Breast epithelium (tissue), 3 donors: ENCODE measurements around the gene KIF17.

Source experiments
- POLR2A ChIP-seq: fragments of 450-650 bp; IDR thresholded peaks from one replicate; pipeline ENCODE4 v1.6.1; 2016; ENCODE audit warnings: antibody characterized with exemption, mild to moderate bottlenecking, moderate library complexity
- POLR2AphosphoS5 ChIP-seq, 3 donors: sonication (generic); formaldehyde crosslinking; IDR thresholded peaks; one replicate each; pipeline ENCODE4 v1.6.1; 2017; ENCODE audit warnings: antibody characterized with exemption in 3 of 3
- TF ChIP-seq, protein P1 (sequence below), 3 donors: fragments of 450-650 bp; IDR thresholded peaks; one replicate each; pipeline ENCODE4 v1.5.1; 2016 to 2017; ENCODE audit warnings: antibody characterized with exemption in 3 of 3, mild to moderate bottlenecking in 3 of 3, moderate library complexity in 3 of 3

DNA sequence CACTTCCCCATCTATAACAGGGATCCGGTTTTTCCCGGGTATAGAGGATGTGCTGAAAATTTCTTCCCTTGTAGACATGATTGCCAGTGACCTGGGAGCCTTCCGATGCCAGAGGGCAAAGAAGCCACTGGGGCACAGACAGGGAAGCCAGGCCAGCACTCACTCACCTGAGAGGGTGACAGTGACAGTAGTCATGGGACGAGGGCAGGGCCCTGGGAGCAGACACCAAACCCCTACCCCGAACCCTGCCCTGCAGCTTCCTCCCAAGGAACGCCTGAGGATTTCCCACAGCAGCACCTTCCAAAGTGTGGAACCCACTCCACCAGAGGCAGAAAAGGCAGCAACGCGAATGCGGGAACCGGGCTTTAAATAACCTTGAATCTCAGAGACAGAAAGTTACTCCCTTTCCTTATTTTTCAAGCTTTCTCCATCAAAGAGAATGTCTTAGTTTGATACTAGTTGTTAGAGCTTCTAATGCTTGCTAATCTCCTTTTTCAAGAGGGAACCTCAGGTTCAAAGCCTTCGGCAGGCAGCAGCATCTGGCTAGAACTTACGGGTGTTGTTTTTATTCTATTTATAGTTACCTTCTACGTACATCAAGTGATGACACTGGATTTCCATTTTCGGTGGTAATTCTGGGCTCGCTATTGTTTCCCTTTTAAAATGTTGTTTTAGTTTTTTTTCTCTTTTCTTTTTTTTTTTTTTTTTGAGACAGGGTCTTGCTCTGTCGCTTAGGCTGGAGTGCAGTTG is 59.5 kb downstream of the KIF17 start:
- TF ChIP-seq, protein P1, sequence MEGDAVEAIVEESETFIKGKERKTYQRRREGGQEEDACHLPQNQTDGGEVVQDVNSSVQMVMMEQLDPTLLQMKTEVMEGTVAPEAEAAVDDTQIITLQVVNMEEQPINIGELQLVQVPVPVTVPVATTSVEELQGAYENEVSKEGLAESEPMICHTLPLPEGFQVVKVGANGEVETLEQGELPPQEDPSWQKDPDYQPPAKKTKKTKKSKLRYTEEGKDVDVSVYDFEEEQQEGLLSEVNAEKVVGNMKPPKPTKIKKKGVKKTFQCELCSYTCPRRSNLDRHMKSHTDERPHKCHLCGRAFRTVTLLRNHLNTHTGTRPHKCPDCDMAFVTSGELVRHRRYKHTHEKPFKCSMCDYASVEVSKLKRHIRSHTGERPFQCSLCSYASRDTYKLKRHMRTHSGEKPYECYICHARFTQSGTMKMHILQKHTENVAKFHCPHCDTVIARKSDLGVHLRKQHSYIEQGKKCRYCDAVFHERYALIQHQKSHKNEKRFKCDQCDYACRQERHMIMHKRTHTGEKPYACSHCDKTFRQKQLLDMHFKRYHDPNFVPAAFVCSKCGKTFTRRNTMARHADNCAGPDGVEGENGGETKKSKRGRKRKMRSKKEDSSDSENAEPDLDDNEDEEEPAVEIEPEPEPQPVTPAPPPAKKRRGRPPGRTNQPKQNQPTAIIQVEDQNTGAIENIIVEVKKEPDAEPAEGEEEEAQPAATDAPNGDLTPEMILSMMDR (IDR thresholded peaks at IDR 0.05), result no peak
- no peak for TF ChIP-seq POLR2A
- TF ChIP-seq POLR2AphosphoS5 (IDR thresholded peaks at IDR 0.05), result no peak
